22Rv1 (cell line): ENCODE data around the gene UBE2E2.

Experiments used
- H3K27ac ChIP-seq: fragments of 450-650 bp; 2 replicates; pipeline ENCODE4 v1.5.1; 2017
- ZFX ChIP-seq: fragments of 450-650 bp; IDR thresholded peaks from 2 replicates; pipeline ENCODE4 v1.6.1; 2017; ENCODE audit warnings: antibody characterized with exemption, borderline replicate concordance
- TF ChIP-seq, protein P1 (sequence below): fragments of 450-650 bp; IDR thresholded peaks from 2 replicates; pipeline ENCODE4 v1.5.1; 2017; ENCODE audit warnings: mild to moderate bottlenecking

Gene UBE2E2

DNA sequence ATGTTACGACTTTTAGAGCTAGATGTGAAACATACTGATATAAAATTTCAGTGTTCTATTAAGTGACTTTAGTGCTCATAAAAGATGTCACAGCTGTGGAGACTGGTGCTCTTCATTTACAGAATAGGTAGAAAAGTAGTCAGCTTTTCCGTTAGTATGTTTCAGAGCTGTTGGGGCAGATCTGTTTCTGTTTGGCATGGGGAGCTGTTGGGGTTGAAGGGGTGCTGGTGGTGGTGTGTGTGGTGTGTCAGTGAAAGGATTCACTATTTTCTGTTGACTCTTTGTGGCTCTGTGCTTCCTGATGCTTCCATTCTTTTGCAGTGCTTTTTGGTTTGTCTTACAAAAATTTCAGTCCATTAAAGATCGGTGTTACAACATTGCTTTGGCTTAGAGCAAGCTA, 3.2 kb downstream of the UBE2E2 start:
- no peak overlapping the region for H3K27ac ChIP-seq
- TF ChIP-seq ZFX, result no peak
- TF ChIP-seq, protein P1, sequence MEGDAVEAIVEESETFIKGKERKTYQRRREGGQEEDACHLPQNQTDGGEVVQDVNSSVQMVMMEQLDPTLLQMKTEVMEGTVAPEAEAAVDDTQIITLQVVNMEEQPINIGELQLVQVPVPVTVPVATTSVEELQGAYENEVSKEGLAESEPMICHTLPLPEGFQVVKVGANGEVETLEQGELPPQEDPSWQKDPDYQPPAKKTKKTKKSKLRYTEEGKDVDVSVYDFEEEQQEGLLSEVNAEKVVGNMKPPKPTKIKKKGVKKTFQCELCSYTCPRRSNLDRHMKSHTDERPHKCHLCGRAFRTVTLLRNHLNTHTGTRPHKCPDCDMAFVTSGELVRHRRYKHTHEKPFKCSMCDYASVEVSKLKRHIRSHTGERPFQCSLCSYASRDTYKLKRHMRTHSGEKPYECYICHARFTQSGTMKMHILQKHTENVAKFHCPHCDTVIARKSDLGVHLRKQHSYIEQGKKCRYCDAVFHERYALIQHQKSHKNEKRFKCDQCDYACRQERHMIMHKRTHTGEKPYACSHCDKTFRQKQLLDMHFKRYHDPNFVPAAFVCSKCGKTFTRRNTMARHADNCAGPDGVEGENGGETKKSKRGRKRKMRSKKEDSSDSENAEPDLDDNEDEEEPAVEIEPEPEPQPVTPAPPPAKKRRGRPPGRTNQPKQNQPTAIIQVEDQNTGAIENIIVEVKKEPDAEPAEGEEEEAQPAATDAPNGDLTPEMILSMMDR, result no peak

DNA sequence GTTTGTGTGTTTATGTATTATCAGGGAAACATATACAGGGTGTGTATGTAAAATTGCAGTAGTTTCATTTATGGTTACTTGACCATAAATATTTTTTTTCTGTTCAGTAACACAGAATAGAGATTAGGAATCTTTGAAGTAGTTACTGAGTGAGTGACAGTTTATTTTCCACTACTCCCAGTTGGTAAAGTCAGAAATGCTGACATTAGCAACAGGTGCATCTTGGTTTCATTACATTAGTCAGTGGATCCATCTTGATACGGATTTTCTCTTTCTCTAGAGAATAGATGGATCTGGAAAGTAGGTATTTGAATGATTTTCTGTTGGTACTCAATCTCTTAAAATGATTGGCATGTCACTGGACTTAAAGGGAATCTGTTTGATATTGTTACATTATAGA, 6.0 kb downstream of the UBE2E2 start:
- no peak overlapping the region for H3K27ac ChIP-seq
- TF ChIP-seq ZFX, result no peak
- TF ChIP-seq, protein P1, result no peak

DNA sequence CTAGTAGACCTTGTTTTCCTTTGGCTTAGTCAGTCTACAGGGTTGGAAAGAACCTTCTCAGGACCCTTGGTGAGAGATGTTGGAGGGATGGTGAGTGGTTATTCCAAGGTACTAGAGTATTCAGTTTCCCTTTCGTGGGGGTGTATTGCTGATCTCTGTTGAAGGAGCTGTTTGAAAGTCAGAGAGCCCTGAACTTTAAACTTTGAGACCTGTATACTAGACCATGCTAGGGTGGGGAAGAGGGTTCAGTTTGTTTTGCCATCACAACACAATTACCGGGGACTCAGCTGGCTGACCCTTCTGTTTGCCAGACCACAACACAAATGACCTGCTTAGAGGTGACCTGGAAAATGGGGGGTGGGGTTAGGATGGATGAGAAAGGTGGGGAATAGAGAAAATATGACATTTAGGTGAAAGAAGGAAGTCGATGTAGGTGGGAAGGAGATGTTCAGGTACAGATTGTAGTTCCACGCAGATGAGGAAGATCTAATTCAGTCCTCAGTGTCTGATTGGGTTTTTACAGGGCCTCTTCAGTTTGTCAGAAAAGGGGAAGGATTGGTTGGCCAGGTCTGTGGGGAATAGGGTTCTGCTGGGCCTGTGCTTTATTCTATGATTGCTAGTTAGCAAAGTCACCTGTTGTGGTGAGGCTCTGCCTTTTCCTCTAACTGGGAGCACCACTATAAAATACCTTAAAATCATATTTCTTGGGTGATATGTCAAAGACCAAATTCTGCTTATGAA, 6.8 kb downstream of the UBE2E2 start:
- TF ChIP-seq, protein P1, result no peak
- no peak for TF ChIP-seq ZFX
- H3K27ac ChIP-seq, result no peak overlapping the region

DNA sequence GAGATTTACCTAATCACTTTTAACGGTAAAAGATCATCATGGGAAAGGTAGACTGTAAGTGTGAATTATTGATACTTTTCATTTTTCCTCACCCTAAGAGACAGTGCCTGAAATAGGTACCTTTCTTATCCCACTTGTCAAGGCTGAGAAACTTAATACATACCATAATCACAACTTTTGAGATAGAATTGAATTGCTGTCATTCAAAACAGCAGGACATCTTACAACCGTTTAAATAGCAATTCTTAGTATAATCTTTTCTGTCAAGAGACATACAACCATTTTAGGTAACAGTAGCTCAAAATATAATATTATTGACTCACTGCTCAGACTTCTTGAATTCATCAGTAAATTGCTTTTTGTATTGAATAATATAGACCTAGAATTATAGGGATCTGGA, 10.7 kb downstream of the UBE2E2 start:
- no peak for TF ChIP-seq ZFX
- TF ChIP-seq, protein P1, result no peak
- H3K27ac ChIP-seq, result no peak overlapping the region

DNA sequence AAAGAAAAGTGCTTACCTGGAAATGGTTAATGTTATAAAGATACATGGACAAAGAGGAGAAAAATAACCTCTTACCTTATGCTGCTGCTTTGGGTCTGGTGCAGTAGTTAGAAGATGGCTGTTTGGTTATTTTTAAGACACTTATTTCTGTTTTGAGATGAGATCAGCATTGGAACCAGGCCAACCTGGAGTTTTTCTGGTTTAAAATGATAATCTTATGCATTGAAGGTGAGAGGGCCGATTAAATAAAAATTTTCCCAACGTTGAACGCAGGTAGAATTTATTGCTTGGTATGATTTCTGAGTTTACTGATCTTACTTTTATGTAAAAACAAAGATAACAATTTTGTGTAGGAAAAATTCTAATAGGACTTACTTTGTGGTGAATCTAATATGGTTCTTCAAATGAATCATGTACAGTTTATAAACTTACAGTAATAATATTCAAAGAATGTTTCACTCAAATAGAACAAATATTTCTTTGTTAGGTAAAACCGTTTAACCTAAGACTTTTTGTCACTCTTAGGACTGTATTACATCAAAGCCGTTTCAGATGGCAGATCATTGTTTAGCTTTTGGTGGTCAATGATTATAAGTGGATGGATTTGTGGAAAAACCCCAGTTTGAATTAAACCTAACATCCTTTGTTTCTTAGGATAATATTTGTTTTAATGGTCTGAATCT, 14.9 kb downstream of the UBE2E2 start:
- H3K27ac ChIP-seq, result no peak overlapping the region
- TF ChIP-seq, protein P1, result no peak
- no peak for TF ChIP-seq ZFX

DNA sequence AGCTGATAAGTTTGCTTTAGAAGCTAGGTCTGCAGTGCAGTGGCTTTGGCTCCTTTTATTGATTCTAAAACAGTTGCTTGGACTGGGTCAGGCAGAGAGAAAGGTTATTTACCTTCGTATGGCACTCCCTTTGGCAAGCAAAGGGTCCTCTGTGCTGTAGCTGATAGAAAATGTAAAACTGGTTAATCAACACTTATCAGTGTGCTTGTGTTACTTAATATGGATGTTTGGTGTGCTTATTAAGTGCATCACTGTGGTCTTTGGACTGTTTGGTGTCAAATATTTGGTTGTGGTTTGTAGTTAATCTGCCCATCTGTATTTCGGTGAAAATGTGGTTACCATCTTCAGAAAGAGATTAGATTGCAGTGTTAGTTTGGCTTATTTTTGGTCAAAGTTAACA, 16.0 kb downstream of the UBE2E2 start:
- no peak for TF ChIP-seq ZFX
- TF ChIP-seq, protein P1, result no peak
- H3K27ac ChIP-seq, result no peak overlapping the region

DNA sequence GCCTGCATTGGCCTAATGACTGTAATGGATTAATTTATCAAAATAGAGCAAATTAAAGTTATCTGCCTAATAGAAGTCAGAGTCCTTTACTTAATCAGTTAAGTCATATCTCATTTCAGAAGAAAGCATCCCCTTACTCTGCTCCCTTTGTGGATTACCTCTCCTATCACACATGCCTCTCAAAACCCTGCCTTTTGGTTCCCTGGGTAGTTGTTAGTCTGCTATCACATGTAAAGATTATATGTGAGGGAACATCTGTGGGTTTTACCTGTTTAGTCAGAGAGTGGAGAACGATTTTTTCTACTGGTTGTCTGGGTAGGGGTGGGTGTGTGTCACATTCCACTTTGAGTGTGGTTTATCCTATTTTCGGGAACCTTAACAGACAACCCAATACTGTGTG, 16.4 kb downstream of the UBE2E2 start:
- no peak overlapping the region for H3K27ac ChIP-seq
- TF ChIP-seq, protein P1, result no peak
- no peak for TF ChIP-seq ZFX
